Thyroid gland (tissue), 4 donors: Measurements from ENCODE around the gene SCCPDH.

ENCODE experiments used
- CTCF ChIP-seq, 6 experiments: fragments of 200-600 bp in 3 of 6; fragments of 450-650 bp in 3 of 6; sonication (generic) in 3 of 6; IDR thresholded peaks; one replicate each; pipeline ENCODE4 v1.5.1; 2016 to 2019; ENCODE audit warnings: antibody characterized with exemption in 6 of 6, mild to moderate bottlenecking in 2 of 6, inconsistent platforms in 1 of 6, moderate library complexity in 1 of 6
- POLR2A ChIP-seq, 2 donors: fragments of 450-650 bp; IDR thresholded peaks; one replicate each; pipeline ENCODE4 v1.6.1; 2017; ENCODE audit warnings: antibody characterized with exemption in 2 of 2, mild to moderate bottlenecking in 2 of 2, moderate library complexity in 1 of 2

GRCh38 chr1:246698466-246699094 is 25.6 kb upstream of the SCCPDH start:
- TF ChIP-seq CTCF (IDR thresholded peaks at IDR 0.05) (no peak), POLR2A (IDR thresholded peaks at IDR 0.05) (no peak)
